Gastrocnemius medialis (tissue), 4 donors: ENCODE measurements around the gene AIF1L.

Source experiments
- POLR2A ChIP-seq, 2 donors: fragments of 450-650 bp; IDR thresholded peaks; one replicate each; pipeline ENCODE4 v1.6.1; 2017; ENCODE audit warnings: antibody characterized with exemption in 2 of 2, mild to moderate bottlenecking in 2 of 2, moderate library complexity in 2 of 2
- TF ChIP-seq, protein P1 (sequence below), 5 experiments: fragments of 450-650 bp in 3 of 5; fragments of 200-600 bp in 2 of 5; sonication (generic) in 2 of 5; IDR thresholded peaks in 4 of 5; conservative IDR thresholded peaks in 1 of 5; 1 replicate in 4 of 5; 2 replicates in 1 of 5; pipeline ENCODE4 v1.5.1; 2016 to 2019; ENCODE audit warnings: antibody characterized with exemption in 5 of 5, mild to moderate bottlenecking in 3 of 5, moderate library complexity in 3 of 5

DNA sequence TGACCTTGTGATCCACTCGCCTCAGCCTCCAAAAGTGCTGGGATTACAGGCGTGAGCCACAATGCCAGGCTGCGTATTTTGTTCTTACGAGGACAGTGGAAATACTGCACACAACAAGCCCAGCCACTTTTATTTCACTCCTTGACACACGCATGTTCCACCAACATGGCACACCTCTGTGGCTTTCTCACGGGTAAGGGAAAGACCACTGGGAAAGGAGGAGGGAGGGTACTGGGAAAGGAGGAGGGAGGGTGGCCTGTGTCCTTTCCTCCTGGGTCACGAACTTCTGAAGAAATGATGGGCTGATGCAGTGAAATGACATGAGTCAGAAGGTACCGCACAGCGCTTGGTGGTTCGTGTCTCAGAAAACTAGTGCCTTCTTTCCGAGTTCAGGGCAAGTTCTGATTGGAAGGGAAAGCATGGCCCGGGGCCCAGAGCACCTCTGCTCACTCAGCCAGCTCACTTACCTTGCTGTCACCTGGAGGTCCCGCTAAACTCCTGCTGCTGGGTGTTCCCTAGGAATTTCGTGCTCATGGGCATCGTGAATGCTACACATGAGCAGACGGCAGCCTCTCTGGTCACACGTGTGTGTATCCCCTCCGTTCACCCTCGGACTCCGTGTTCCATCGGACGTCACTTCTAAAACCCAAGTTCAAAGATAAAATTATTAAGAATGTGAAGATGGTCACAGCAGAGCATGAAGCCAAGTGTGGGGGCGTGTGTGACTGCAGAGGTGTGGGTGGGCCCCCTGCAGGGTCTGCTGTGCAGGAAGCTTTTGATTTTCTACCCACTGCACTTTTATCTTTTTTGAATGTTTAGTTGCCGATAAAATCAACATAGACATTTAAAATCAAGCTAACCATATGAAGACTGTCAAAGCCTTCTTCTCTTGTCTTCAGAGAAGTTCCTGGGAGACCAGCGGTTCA is 44.5 kb upstream of the AIF1L start:
- TF ChIP-seq, protein P1, sequence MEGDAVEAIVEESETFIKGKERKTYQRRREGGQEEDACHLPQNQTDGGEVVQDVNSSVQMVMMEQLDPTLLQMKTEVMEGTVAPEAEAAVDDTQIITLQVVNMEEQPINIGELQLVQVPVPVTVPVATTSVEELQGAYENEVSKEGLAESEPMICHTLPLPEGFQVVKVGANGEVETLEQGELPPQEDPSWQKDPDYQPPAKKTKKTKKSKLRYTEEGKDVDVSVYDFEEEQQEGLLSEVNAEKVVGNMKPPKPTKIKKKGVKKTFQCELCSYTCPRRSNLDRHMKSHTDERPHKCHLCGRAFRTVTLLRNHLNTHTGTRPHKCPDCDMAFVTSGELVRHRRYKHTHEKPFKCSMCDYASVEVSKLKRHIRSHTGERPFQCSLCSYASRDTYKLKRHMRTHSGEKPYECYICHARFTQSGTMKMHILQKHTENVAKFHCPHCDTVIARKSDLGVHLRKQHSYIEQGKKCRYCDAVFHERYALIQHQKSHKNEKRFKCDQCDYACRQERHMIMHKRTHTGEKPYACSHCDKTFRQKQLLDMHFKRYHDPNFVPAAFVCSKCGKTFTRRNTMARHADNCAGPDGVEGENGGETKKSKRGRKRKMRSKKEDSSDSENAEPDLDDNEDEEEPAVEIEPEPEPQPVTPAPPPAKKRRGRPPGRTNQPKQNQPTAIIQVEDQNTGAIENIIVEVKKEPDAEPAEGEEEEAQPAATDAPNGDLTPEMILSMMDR (IDR thresholded peaks at IDR 0.05 in 4 of 5, conservative IDR thresholded peaks at IDR 0.05 in 1 of 5), result no peak
- no peak for TF ChIP-seq POLR2A (IDR thresholded peaks at IDR 0.05)
